CD4-positive, alpha-beta T cell treated with Interleukin-6 at 100 ng/mL for 8 hours (primary cell): Measurements from ENCODE around the gene SV2C.

ENCODE experiments used
- DNase-seq: peaks from one replicate; pipeline ENCODE4 v3.0.0-alpha.2; 2020; ENCODE audit warnings: mixed read lengths, low spot score

Gene SV2C

DNA sequence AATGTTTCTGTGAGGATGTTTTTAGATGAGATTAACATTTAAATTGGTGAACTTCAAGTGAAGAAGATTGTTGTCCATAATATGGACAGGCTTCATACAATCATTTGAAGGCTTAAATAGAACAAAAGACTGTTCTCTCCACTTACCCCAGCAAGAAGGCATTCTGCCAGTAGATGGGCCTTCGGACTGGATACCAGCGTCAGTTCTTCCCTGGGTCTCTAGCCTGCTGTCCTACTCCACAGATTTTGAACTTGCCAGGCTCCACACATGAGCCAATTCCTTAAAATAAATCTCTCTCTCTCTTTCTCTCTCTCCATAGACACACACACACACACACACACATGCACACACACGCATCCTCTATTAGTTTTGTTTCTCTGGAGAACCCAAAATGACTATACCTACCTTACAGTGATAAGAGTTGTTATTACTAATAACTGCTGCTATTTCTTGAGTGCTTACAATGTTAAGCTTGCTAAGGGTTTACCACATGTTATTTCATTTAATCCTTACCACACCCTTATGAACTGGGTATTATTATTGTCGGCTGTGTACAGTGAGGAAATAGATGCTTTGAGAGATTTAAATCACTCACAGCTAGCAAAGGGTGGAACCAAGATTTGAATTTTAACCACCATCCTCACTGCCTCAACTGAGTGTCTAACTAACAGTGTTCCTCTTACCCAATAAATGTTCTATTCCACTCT lies 300.1 kb downstream of the SV2C start:
- no peak for DNase-seq

DNA sequence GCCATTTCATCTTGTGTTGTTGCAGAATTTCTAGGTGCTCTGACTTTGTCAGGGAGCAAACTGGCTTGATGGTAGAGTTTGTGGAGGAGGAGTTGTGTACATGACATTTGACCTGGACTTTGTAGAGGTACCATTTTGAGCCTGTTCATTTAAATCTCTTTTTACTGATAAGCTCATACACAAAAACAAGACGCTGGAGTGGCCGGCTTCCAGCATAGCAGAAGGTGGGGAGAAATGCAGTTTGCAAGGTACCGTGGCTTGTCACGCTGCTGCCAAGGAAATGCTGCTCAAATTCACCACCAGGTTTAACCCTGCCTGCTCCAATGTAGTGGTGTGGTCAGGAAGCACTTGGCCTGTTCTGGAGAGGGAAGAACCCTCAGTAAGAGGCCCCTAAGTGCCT lies 301.0 kb downstream of the SV2C start:
- DNase-seq, result no peak

GRCh38 chr5:76384705-76385104 lies 301.5 kb downstream of the SV2C start:
- no peak for DNase-seq

- no peak for DNase-seq
Observed at GRCh38 chr5:76385540-76385939, 302.4 kb downstream of the SV2C start.

GRCh38 chr5:76386360-76386759 lies 303.2 kb downstream of the SV2C start:
- DNase-seq, result no peak

- no peak for DNase-seq
Observed at GRCh38 chr5:76388236-76388635, 305.1 kb downstream of the SV2C start.

- no peak for DNase-seq
Observed at GRCh38 chr5:76388791-76389512, 305.8 kb downstream of the SV2C start.

GRCh38 chr5:76389513-76390154 lies 306.5 kb downstream of the SV2C start:
- no peak for DNase-seq

DNA sequence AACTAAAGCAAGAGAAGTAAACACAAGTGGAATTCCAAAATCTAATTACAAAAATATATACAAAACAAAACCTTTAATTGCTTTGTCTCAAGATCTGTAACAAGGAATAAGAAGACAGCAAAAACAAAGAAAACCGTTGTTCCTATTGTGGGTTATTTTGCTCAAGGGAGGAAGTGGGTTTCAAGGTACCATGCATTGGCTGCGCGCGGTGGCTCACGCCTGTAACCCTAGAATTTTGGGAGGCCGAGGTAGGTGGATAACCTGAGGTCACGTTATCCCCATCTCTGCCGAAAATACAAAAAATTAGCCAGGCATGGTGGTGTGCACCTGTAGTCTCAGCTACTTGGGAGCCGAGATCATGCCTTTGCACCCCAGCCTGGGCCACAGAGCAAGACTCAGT lies 307.8 kb downstream of the SV2C start:
- DNase-seq, result peak; percentile 48

DNA sequence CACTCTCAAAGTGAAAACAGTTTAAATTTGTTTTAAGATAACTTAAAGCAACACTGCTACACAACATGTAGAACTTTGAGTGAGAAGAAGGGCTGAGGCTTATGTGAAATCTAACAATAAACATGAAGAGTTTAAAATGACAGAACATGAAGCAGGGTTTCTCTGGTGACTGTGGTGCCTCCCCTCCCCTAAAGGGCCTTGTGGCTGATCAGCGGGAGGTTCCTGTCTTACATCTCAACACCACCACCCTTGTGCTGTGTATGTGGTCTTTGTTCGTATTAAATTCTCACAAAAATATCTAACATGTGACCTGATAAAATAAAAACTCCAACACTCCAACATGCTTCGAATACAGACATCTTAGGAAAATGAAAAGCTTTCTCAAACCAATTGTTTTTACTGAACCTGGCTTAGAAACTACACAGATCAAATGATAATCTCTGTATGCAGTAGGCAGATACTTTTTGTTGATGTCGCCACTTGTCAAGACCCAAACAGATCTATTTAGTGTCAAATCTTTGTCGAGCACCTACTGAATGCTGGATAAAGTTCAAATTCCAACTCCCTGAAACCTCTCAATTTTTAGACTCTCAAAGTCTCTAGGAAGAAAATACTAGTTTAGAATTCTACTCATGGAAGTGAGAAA lies 310.0 kb downstream of the SV2C start:
- peak; percentile 40 for DNase-seq

- no peak for DNase-seq
Observed at GRCh38 chr5:76397200-76397599, 314.0 kb downstream of the SV2C start.

GRCh38 chr5:76399268-76399667 lies 316.1 kb downstream of the SV2C start:
- no peak for DNase-seq

GRCh38 chr5:76400466-76400865 lies 317.3 kb downstream of the SV2C start:
- DNase-seq, result no peak

DNA sequence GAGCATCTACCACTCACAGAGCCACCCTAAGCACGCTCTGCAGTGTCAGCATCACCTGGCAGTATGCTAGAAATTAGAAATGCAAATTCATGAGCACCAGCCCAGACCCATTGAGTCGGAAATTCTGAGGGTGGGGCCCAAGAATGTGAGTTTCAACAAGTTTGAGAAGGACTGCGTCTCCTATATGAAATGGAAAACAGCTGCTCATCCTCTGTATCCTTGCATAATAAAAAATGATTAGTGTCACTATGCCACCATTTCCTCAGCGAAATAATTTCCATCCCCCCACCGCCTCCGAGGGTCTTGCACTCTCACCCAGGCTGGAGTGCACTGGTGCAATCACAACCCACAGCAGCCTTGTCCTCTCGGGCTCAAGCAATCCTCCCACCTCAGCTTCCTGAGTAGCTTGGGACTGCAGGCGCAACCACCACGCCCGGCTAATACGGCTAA lies 318.6 kb downstream of the SV2C start:
- peak; percentile 19 for DNase-seq

- peak; percentile 85 for DNase-seq
Observed at GRCh38 chr5:76402251-76402885, 319.2 kb downstream of the SV2C start.

GRCh38 chr5:76402886-76403765 lies 319.9 kb downstream of the SV2C start, which contains the start of gene IQGAP2:
Gene IQGAP2 (plus strand): TSS chr5:76403285. CDS start chr5:76403546, 261 bp downstream.
- peak; percentile 76 for DNase-seq
